Measurements from ENCODE around the gene TMC8.

GRCh38 chr17:78147315-78147998 lies 16.9 kb downstream of the TMC8 start:
- TF ChIP-seq CTCF (IDR thresholded peaks at IDR 0.05) (no peak), POLR2A (IDR thresholded peaks at IDR 0.05) (no peak)

Data from transverse colon (tissue), 3 donors.